ENCODE data around the gene DLGAP4. TPM values are rescaled to one million over a fixed set of nuclear protein-coding genes. Genes with fewer than 3 reads are reported as not detected.

Gene DLGAP4
- total RNA-seq, 1 experiment from 2014 or later = 40.3 TPM

DNA sequence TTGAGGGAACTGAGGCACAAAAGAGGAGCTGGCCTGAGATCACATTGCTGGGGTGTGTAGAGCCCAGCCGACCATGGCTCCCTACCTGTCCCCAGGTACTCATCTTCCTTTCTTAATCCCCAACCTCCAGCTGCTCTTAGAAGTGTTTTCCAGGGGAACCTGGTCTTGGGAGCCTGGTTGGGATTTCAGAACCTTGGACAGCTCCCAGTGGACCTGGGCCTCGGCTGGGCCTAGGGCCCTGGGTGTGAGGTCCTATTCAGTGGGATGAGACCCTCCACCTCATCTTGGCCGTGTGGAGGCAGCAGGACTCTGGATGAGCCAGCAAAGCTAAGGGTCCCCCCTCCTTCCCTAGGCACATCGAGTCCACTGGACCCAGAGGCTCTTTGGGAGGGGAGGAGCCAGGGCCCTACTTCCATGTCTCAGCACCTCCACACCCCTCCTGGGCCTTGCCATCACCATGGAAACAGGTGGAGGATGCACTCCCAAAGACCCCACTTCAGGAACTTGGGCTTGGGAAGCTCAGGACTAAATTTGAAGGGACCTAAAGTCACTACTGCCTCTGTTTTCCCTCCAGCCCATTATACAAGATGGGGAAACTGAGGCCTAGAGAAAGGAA is 38.5 kb downstream of the DLGAP4 start:
- TF ChIP-seq FOSL1 (IDR thresholded peaks at IDR 0.05; ENCODE audit: low read depth) (no peak), YY1 (IDR thresholded peaks at IDR 0.05; ENCODE audit: extremely low read depth, insufficient replicate concordance, low read depth, low read length) (no peak), POLR2AphosphoS5 (IDR thresholded peaks at IDR 0.05; ENCODE audit: low read depth, low read length) (no peak), CEBPB (IDR thresholded peaks at IDR 0.05; ENCODE audit: low read depth) (no peak), ZNF274 (IDR thresholded peaks at IDR 0.05; ENCODE audit: low read depth, low read length) (no peak), RAD21 (IDR thresholded peaks at IDR 0.05; ENCODE audit: low read depth) (no peak)
- TF ChIP-seq, protein P1, sequence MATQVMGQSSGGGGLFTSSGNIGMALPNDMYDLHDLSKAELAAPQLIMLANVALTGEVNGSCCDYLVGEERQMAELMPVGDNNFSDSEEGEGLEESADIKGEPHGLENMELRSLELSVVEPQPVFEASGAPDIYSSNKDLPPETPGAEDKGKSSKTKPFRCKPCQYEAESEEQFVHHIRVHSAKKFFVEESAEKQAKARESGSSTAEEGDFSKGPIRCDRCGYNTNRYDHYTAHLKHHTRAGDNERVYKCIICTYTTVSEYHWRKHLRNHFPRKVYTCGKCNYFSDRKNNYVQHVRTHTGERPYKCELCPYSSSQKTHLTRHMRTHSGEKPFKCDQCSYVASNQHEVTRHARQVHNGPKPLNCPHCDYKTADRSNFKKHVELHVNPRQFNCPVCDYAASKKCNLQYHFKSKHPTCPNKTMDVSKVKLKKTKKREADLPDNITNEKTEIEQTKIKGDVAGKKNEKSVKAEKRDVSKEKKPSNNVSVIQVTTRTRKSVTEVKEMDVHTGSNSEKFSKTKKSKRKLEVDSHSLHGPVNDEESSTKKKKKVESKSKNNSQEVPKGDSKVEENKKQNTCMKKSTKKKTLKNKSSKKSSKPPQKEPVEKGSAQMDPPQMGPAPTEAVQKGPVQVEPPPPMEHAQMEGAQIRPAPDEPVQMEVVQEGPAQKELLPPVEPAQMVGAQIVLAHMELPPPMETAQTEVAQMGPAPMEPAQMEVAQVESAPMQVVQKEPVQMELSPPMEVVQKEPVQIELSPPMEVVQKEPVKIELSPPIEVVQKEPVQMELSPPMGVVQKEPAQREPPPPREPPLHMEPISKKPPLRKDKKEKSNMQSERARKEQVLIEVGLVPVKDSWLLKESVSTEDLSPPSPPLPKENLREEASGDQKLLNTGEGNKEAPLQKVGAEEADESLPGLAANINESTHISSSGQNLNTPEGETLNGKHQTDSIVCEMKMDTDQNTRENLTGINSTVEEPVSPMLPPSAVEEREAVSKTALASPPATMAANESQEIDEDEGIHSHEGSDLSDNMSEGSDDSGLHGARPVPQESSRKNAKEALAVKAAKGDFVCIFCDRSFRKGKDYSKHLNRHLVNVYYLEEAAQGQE (IDR thresholded peaks at IDR 0.05; ENCODE audit: low read depth) = peak; percentile 95
- TF ChIP-seq, protein P2, sequence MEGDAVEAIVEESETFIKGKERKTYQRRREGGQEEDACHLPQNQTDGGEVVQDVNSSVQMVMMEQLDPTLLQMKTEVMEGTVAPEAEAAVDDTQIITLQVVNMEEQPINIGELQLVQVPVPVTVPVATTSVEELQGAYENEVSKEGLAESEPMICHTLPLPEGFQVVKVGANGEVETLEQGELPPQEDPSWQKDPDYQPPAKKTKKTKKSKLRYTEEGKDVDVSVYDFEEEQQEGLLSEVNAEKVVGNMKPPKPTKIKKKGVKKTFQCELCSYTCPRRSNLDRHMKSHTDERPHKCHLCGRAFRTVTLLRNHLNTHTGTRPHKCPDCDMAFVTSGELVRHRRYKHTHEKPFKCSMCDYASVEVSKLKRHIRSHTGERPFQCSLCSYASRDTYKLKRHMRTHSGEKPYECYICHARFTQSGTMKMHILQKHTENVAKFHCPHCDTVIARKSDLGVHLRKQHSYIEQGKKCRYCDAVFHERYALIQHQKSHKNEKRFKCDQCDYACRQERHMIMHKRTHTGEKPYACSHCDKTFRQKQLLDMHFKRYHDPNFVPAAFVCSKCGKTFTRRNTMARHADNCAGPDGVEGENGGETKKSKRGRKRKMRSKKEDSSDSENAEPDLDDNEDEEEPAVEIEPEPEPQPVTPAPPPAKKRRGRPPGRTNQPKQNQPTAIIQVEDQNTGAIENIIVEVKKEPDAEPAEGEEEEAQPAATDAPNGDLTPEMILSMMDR (IDR thresholded peaks at IDR 0.05 in 2 of 3, conservative IDR thresholded peaks at IDR 0.05 in 1 of 3; ENCODE audit: borderline replicate concordance in 1 of 3, insufficient read depth in 1 of 3, low read depth in 2 of 3, low read length in 2 of 3) = no peak
- no peaks in the 10 kb centered on the region for H4K20me1 ChIP-seq (ENCODE audit: insufficient read depth)
- H3K27ac ChIP-seq (ENCODE audit: low read depth, low read length) = no peak overlapping the region
- ChIA-PET RAD21 (ENCODE audit: low non-redundant PET in 1 of 2, low total read pairs in 2 of 2, uncharacterized antibody in 2 of 2, unreplicated experiment in 2 of 2) (no interaction called here), POLR2A (no interaction called here), CTCF (no interaction called here)
- no peaks in the 10 kb centered on the region for H3K9me2 ChIP-seq (ENCODE audit: insufficient read depth)
- H2AFZ ChIP-seq (ENCODE audit: low read depth, low read length, poor library complexity, severe bottlenecking) = no peak overlapping the region
- no peak overlapping the region for H3K4me2 ChIP-seq (ENCODE audit: low read length)
- H3K79me2 ChIP-seq (ENCODE audit: insufficient read depth, low read length) = no peaks in the 10 kb centered on the region
- DNase-seq (ENCODE audit: low read depth, low spot score) (peak; percentile 13), ATAC-seq (peak; percentile 63; the same call in 1 of the 2 replicates)
- H3K36me3 ChIP-seq (ENCODE audit: control insufficient read depth in 1 of 2, insufficient read depth in 2 of 2, low read length in 2 of 2) = no peaks in the 10 kb centered on the region
- H3K9ac ChIP-seq (ENCODE audit: low read length) = no peak overlapping the region
- no peaks in the 10 kb centered on the region for H3K4me1 ChIP-seq (ENCODE audit: control insufficient read depth in 1 of 2, insufficient read depth in 2 of 2, low read length in 2 of 2)
- no peak overlapping the region for H3K4me3 ChIP-seq (replicated peaks in 1 of 2; ENCODE audit: low read depth in 1 of 2, low read length in 2 of 2)
- intact Hi-C loops (cut with micrococcal nuclease) = loop anchor here (5.0 kb wide), 1 partner anchor 38 kb away; no protein-coding TSS in a partner anchor
- no peaks in the 10 kb centered on the region for H3K9me3 ChIP-seq (ENCODE audit: control insufficient read depth in 1 of 2, insufficient read depth in 1 of 2, low read depth in 1 of 2, low read length in 2 of 2)
- no TSS peak for BruUV-seq (replicated peaks)
- H3K27me3 ChIP-seq (ENCODE audit: insufficient read depth, low read length) = no peaks in the 10 kb centered on the region
